ENCODE measurements around the gene GRB10.

GRB10 gene

DNA sequence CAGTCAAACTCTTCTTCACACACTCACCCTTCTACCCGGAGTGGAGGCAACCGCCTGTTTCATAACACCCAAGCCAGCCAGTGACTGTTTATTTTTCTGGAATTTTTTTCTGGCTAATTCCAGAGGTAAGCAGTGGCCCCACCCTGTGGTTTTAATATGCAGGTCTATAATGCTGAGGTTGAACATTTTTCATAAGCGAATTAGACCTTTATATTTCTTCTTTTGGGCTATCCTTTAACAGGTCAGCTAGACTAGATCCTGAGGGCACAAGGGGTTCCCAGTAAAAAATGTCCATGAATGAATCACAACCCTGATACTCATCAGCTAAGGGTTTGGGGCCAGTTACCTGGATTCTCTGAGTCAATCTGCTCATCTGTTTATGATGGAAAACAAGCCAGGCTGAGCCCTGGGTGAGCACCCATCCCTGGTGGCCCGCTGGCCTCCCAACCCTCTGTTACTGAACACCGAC is 76.2 kb downstream of the GRB10 start:
- Mint-ChIP-seq H3K4me1 (ENCODE audit: low read depth) (no peaks in the 10 kb centered on the region), H3K9me3 (no peaks in the 10 kb centered on the region), H3K27me3 (ENCODE audit: low read depth) (peaks cover 6% of the 10 kb centered on the region), H3K4me3 (no peak overlapping the region), H3K27ac (no peak overlapping the region), H3K36me3 (ENCODE audit: low read depth) (no peaks in the 10 kb centered on the region)
- no peak for DNase-seq (ENCODE audit: low spot score)

DNA sequence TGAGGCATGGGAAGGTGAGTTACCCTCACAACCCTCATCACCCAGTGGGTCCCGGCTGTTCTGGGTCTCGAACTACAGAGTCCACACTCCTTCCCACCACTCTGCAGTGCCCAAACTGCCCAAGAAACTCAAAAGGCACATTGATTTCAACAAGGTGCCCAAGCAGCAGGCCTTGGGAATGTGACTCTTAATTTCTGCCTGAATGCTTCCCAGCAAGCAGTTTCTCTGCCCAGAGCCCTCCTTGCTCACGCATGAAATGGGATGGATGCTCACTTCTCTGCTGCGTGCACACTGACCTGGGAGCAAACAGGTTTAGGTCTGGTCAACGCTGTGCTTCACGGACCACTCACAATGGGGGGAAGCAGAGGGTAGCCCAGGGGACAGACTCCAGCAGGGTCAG is 77.9 kb downstream of the GRB10 start:
- Mint-ChIP-seq H3K36me3 (ENCODE audit: low read depth) (no peaks in the 10 kb centered on the region), H3K4me3 (no peak overlapping the region), H3K4me1 (ENCODE audit: low read depth) (no peaks in the 10 kb centered on the region), H3K27me3 (ENCODE audit: low read depth) (peaks cover 6% of the 10 kb centered on the region), H3K27ac (no peak overlapping the region), H3K9me3 (no peaks in the 10 kb centered on the region)
- no peak for DNase-seq (ENCODE audit: low spot score)

DNA sequence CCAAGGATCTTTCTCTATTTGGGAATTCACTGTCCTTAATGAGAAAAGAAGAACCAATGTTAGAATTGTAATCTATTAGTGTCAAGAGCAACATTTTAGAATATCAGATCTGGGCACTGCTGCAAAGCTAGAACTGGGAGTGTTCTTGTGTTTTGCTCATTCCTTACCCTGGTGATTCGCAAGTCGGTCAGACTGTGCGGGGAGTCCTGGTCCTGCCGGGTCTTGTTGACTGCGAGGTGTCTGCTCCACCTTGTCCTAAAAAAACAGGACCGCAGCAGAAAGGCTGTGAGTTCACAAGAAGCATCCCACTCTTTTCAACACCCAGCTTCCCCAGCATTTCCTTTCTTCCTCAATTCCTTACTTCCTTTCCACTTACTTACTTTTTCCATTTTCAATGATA is 79.0 kb downstream of the GRB10 start:
- no peak overlapping the region for H3K27ac Mint-ChIP-seq
- no peak for DNase-seq (ENCODE audit: low spot score)

DNA sequence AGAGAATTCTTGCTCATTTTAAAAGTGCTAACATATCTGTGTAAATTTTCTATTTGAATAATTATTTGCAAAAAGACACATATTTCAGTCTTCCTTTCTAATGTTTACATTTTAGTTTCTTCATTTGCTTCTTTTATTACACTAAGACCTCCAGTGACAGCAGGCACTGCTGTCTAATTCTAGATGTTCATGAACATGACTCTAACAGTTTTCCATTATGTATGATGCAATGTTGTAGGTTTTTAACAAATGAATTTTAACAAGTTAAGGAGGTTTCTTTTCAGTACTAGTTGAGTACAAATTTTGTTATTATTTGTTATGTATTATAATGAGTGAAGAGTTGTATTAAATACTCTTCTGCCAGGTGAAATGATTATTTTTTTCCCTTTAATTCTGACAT is 83.6 kb downstream of the GRB10 start:
- no peaks in the 10 kb centered on the region for H3K36me3 Mint-ChIP-seq (ENCODE audit: low read depth)
- peaks cover 6% of the 10 kb centered on the region for H3K27me3 Mint-ChIP-seq (ENCODE audit: low read depth)
- H3K9me3 Mint-ChIP-seq, result no peaks in the 10 kb centered on the region
- H3K4me3 Mint-ChIP-seq, result no peak overlapping the region
- DNase-seq (ENCODE audit: low spot score), result no peak
- H3K4me1 Mint-ChIP-seq (ENCODE audit: low read depth), result peaks cover 3% of the 10 kb centered on the region
- H3K27ac Mint-ChIP-seq, result no peak overlapping the region

More for the DNA sequence above, 79.0 kb downstream of the GRB10 start:
- H3K9me3 Mint-ChIP-seq, result no peaks in the 10 kb centered on the region
- H3K36me3 Mint-ChIP-seq (ENCODE audit: low read depth), result no peaks in the 10 kb centered on the region
- no peaks in the 10 kb centered on the region for H3K4me1 Mint-ChIP-seq (ENCODE audit: low read depth)
- H3K4me3 Mint-ChIP-seq, result no peak overlapping the region
- H3K27me3 Mint-ChIP-seq (ENCODE audit: low read depth), result peaks cover 6% of the 10 kb centered on the region

DNA sequence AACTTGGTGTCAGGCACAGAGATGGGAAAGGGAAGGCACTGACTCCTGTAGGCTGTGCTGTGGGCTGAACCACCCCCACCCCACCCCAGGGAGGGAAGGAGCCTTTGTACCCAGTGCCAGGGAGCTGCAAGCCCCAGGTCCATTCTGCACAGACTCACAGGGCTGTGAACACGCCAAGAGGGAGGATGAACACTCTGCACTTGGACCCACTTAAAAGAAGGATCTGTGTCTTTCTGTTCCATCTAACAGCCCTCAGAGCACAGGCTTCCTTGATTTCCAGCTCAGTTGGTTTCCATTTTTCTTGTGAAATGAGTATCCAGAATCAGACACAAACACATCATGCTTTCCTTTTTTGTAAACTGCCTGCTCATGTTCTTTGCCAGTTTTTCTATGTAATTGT is 84.9 kb downstream of the GRB10 start:
- Mint-ChIP-seq H3K9me3 (no peaks in the 10 kb centered on the region), H3K4me1 (ENCODE audit: low read depth) (peaks cover 3% of the 10 kb centered on the region), H3K36me3 (ENCODE audit: low read depth) (no peaks in the 10 kb centered on the region), H3K4me3 (no peak overlapping the region), H3K27ac (no peak overlapping the region), H3K27me3 (ENCODE audit: low read depth) (peaks cover under 1% of the 10 kb centered on the region)
- no peak for DNase-seq (ENCODE audit: low spot score)

DNA sequence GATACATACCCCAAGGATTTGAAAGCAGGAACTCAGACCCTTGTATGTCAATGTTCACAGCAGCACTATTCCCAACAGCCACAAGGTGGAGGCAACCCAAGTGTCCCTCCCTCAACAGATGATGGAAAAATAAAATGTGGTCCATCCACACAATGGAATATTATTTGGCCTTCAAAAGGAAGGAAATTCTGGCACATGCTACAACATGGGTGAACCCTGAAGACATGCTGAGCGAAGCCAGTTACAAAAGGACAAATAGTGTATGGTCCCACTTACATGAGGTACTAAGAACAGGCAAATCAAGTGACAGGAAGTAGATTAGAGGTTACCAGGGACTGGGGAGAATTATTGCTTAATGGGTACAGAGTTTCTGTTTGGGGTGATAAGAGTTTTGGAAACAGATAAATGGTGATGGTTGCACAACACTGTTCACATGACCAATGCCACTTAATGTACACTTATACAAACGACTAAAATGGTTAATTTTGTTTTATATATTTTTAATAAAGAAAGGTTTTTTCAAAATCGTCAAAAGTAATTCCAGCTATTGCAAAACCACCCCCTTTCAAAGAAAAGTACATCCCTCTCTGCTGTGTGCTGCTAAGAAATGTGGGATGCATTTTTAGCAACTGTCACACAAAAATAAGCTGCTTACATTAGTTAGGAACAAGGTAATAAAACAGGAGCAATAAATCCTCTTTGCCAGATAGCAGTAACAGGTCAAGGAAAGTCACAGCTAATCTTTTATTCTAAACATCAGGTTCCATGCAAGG is 85.7 kb downstream of the GRB10 start:
- H3K36me3 Mint-ChIP-seq (ENCODE audit: low read depth), result no peaks in the 10 kb centered on the region
- H3K27ac Mint-ChIP-seq, result no peak overlapping the region
- DNase-seq (ENCODE audit: low spot score), result no peak
- no peaks in the 10 kb centered on the region for H3K9me3 Mint-ChIP-seq
- no peak overlapping the region for H3K4me3 Mint-ChIP-seq
- H3K27me3 Mint-ChIP-seq (ENCODE audit: low read depth), result no peaks in the 10 kb centered on the region
- H3K4me1 Mint-ChIP-seq (ENCODE audit: low read depth), result peaks cover 3% of the 10 kb centered on the region

DNA sequence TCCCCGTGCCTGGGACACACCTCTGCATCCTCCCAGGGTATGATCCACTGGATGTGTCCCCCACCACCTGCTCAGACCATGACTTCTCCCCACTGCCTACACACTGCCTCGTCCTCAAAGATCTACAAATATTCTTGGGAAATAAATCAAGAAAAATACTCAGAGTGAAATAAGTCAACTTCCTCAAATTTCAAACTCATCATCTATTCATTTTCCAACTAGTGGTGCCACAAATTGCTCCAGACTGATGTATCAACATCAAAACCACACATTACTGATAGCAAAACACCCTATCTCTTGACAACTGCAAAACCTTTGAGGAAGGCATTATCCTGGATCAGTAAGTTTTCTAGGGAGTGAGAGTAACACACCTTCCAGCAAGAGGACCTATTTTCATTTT is 87.7 kb downstream of the GRB10 start:
- no peak for DNase-seq (ENCODE audit: low spot score)
- no peak overlapping the region for H3K27ac Mint-ChIP-seq
- H3K36me3 Mint-ChIP-seq (ENCODE audit: low read depth), result no peaks in the 10 kb centered on the region
- H3K27me3 Mint-ChIP-seq (ENCODE audit: low read depth), result no peaks in the 10 kb centered on the region
- H3K4me3 Mint-ChIP-seq, result no peak overlapping the region
- peaks cover 3% of the 10 kb centered on the region for H3K4me1 Mint-ChIP-seq (ENCODE audit: low read depth)
- no peaks in the 10 kb centered on the region for H3K9me3 Mint-ChIP-seq

DNA sequence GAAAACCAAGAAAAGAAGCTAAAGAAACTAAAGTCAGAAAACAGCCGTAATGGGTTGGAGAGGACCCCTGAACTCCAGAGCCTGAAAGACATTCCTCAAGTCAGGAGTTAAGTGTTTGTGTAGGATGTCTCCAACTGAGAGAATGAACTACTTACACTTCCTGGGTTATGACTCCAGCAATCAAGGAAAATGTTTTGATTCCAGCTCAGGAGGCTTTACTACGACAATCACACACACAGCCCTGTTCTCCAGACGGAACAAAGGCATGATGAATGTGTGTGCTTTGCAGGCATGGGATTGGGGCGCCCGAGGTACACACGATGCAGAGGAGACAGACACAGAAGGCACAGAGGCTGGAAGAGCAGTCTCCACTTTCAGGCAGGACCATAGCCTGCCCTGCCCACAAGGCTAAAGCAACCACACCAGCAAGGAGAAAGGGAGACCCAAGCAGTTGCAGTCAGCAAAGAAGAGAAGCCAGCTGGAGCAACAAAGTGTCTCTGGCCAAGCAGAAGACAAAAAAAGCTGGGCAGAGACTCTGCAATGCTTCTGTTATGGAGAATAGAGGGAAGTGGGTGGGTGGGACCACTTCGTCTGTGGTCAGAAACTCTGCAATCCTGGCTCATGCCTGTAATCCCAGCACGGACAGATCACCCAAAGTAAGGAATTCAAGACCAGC is 89.1 kb downstream of the GRB10 start:
- Mint-ChIP-seq H3K36me3 (ENCODE audit: low read depth) (no peaks in the 10 kb centered on the region), H3K27me3 (ENCODE audit: low read depth) (no peaks in the 10 kb centered on the region), H3K4me1 (ENCODE audit: low read depth) (peaks cover 3% of the 10 kb centered on the region), H3K27ac (no peak overlapping the region), H3K4me3 (no peak overlapping the region), H3K9me3 (no peaks in the 10 kb centered on the region)
- DNase-seq (ENCODE audit: low spot score), result no peak

DNA sequence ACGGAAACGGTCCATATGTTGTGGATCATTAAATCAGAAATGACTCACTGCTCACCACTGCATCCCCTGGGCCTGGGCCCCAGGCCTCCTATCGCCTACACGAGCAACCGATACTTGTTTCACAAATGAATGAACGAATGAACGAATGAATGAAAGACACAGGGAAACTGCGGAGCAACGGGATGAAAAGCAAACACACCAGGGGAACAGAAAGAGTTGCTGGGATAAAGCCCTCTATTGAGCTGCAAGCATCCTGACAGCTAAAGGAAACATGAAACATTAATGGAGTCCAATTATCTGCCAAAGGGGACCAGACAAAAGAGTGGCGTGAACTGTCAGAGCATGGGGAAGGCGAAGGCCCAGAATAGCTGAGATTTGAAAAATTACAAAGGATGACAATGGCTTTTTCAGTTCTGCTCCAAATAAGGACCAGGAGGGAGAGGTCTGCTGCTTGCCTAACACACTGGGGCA is 92.1 kb downstream of the GRB10 start:
- Mint-ChIP-seq H3K36me3 (ENCODE audit: low read depth) (no peaks in the 10 kb centered on the region), H3K27ac (no peak overlapping the region), H3K27me3 (ENCODE audit: low read depth) (no peaks in the 10 kb centered on the region), H3K9me3 (no peaks in the 10 kb centered on the region), H3K4me3 (no peak overlapping the region), H3K4me1 (ENCODE audit: low read depth) (no peaks in the 10 kb centered on the region)
- DNase-seq (ENCODE audit: low spot score), result no peak

DNA sequence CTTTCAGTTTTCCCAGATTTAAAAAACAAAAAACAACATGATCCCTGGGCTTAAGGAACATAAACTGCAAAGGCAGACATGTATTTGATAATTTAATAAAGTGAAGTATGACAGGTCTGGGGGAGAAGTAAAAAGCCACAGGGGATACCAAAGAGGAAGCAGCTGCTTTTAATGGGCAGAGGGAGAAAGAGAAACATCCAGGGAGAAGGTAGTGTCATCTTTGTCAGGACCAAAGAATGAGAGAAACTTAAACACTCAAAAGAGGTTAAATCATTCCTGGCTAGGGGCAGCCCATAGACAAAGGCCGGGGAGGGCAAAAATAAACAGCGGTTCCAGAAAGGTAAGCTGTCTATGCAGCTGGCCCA is 94.5 kb downstream of the GRB10 start:
- Mint-ChIP-seq H3K36me3 (ENCODE audit: low read depth) (no peaks in the 10 kb centered on the region), H3K4me3 (no peak overlapping the region), H3K27ac (no peak overlapping the region), H3K27me3 (ENCODE audit: low read depth) (peaks cover 6% of the 10 kb centered on the region), H3K9me3 (no peaks in the 10 kb centered on the region), H3K4me1 (ENCODE audit: low read depth) (no peaks in the 10 kb centered on the region)
- DNase-seq (ENCODE audit: low spot score), result no peak

DNA sequence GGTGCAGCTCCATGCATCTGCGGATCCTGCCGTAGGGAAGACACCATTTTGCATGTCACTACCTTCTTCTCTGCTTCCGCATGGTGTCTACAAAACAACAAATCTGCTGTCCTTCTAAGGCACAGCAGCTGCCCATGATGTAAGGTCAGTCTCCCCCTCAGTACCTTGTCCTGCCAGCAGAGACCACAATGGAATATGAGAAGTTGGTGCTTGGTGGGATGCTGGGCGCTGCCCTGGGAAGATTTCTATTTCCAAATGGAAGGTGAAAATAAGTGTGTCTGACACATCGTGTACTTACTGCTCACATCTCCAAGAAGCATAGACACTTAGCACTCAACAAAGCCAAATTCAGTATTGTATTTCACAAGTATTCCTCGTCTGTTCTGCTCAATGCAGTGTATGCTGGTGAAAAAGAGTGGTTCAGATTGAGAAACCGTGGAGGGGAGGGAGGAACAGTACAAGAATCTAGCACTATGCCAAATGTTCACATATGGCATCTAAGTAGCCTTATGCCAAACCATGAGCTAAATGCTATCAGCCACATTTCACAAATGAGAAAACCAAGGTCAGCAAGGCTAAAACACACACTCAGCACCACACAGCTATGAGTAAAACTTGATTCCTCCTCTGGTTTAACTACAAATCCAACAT is 95.0 kb downstream of the GRB10 start:
- no peak for DNase-seq (ENCODE audit: low spot score)
- H3K9me3 Mint-ChIP-seq, result no peaks in the 10 kb centered on the region
- no peaks in the 10 kb centered on the region for H3K36me3 Mint-ChIP-seq (ENCODE audit: low read depth)
- H3K4me3 Mint-ChIP-seq, result no peak overlapping the region
- peaks cover 10% of the 10 kb centered on the region for H3K27me3 Mint-ChIP-seq (ENCODE audit: low read depth)
- H3K27ac Mint-ChIP-seq, result no peak overlapping the region
- no peaks in the 10 kb centered on the region for H3K4me1 Mint-ChIP-seq (ENCODE audit: low read depth)

DNA sequence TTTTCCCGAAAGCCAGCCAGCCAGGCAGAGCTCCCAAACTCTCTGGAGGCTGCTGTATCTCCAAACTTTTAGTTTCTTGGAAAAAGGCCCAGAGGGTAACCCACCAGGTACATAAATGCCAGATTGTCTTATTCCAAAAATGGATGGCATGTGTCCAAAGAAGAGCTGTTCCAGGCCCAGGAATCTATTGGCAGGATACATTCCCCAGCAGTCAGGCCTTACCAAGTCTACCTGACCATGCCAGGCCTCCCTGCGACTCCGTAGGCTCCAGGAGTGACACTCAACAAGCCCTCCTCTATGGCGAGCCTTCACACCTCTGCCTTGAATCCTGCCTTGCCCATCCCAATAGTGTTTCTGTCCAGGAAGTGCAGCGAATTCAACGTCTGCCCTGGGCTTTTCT is 95.6 kb downstream of the GRB10 start:
- Mint-ChIP-seq H3K27me3 (ENCODE audit: low read depth) (peaks cover 10% of the 10 kb centered on the region), H3K27ac (no peak overlapping the region), H3K9me3 (no peaks in the 10 kb centered on the region)

DNA sequence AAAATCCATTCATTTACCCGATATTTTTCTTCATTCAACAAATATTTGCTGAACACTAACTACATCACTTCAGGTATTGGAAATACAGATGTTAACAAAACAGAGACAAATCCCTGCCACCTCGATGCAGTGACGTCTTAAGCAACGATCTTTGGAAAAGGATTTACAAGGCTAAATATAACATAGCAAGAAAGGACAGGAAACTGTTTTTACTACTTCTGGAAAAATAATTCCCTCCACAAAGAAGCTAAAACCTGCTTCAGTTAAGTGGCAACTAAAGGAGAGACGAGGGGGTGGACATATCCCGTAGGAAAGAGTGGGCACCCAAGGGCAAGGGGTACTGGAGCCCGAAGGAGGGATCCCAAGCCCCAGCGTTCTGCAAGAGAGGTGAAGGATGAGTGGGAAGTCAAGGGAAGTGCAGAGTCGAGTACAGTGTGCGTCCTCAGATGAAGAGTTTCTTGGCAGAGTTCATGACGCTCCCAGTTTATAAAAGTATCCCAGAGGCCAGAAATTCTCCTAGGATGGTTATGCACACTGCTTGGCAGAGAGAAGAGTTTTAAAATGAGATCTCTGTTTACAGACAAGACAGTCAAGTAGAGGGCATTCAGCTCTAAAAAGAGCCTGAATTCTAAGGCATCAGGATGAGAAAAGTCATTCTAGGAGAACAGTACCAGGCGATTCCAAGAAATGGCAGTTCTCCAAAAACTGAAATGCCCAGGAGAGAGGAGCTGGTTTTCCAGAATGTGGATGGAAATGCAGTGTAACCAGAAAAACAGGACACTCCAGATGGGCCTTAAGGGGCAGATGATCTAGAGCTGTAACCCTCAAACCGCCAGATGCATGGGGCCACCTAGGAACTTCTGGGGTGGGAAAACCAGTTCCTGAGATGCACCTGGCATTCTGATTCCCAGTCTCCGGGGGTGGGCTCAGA is 97.3 kb downstream of the GRB10 start:
- DNase-seq (ENCODE audit: low spot score), result no peak
- Mint-ChIP-seq H3K27ac (no peak overlapping the region), H3K4me1 (ENCODE audit: low read depth) (no peaks in the 10 kb centered on the region), H3K27me3 (ENCODE audit: low read depth) (peaks cover 10% of the 10 kb centered on the region), H3K9me3 (no peaks in the 10 kb centered on the region), H3K4me3 (no peak overlapping the region), H3K36me3 (ENCODE audit: low read depth) (no peaks in the 10 kb centered on the region)

More for the DNA sequence above, 95.6 kb downstream of the GRB10 start:
- no peaks in the 10 kb centered on the region for H3K4me1 Mint-ChIP-seq (ENCODE audit: low read depth)
- H3K4me3 Mint-ChIP-seq, result no peak overlapping the region
- DNase-seq (ENCODE audit: low spot score), result no peak
- no peaks in the 10 kb centered on the region for H3K36me3 Mint-ChIP-seq (ENCODE audit: low read depth)

Measured in T-helper 2 cell treated with Interferon-gamma antibody and Interleukin-4, amounts not matched to agents 5 μg/mL and 100 μg/mL, for 36 hours (primary cell).